ENCODE data around the gene PSMC4.

- TF ChIP-seq CTCF (IDR thresholded peaks at IDR 0.05): no peak
- TF ChIP-seq POLR2A (IDR thresholded peaks at IDR 0.05): no peak
Observed at GRCh38 chr19:39941615-39942365, 29.2 kb upstream of the PSMC4 start.

All from lower leg skin (tissue), 3 donors.